Activated B cell treated with CpG ODN at 0.5 μM for 24 hours (primary cell): ENCODE data around the gene GNPDA2. TPM values are rescaled to one million over a fixed set of nuclear protein-coding genes. Genes with fewer than 3 reads are reported as not detected.

Source experiments
- ATAC-seq: fragments of 200-7000 bp; cut with Tn5 transposase; one replicate; pipeline ENCODE4 v1.10.0; 2021; ENCODE audit warnings: low read depth, mild to moderate bottlenecking, moderate library complexity
- CTCF ChIA-PET: fragments of 350-600 bp; sonication (Branson Sonifier 250); formaldehyde crosslinking; loops from one replicate; lab custom pipeline; 2021; ENCODE audit warnings: antibody characterized with exemption; lab: Charles Lee
- POLR2A ChIA-PET: fragments of 350-600 bp; sonication (Branson Sonifier 250); formaldehyde crosslinking; loops from one replicate; lab custom pipeline; 2021; ENCODE audit warnings: antibody characterized with exemption; lab: Charles Lee
- DNase-seq: peaks from one replicate; pipeline ENCODE4 v3.0.0; 2022
- H3K27ac Mint-ChIP-seq: one replicate; pipeline ENCODE4 v1.8.0; 2020; ENCODE audit warnings: mixed read lengths
- H3K27me3 Mint-ChIP-seq: one replicate; pipeline ENCODE4 v1.8.0; 2021; ENCODE audit warnings: mixed read lengths
- H3K36me3 Mint-ChIP-seq: one replicate; pipeline ENCODE4 v1.8.0; 2021; ENCODE audit warnings: low read depth, mixed read lengths
- H3K4me1 Mint-ChIP-seq: one replicate; pipeline ENCODE4 v1.8.0; 2021; ENCODE audit warnings: mixed read lengths
- H3K4me3 Mint-ChIP-seq: one replicate; pipeline ENCODE4 v1.8.0; 2020; ENCODE audit warnings: mild to moderate bottlenecking, mixed read lengths
- H3K9me3 Mint-ChIP-seq: one replicate; pipeline ENCODE4 v1.8.0; 2020; ENCODE audit warnings: mixed read lengths
- intact Hi-C: fragments of 100-400 bp; cut with micrococcal nuclease; formaldehyde crosslinking; loops from one replicate; pipeline ENCODE4 v1.15.1; 2024
- total RNA-seq: library from RNA; stranded (reverse); gene quantifications from 2 replicates; pipeline ENCODE4 v1.2.3, GENCODE V29; 2022
- TF ChIP-seq, protein P1 (sequence below): fragments of 200-600 bp; IDR thresholded peaks from one replicate; pipeline ENCODE4 v1.8.0; 2022; ENCODE audit warnings: antibody characterized with exemption, mild to moderate bottlenecking

The GNPDA2 gene
- total RNA-seq, 1 donor from 2014 or later: 17.6 TPM

DNA sequence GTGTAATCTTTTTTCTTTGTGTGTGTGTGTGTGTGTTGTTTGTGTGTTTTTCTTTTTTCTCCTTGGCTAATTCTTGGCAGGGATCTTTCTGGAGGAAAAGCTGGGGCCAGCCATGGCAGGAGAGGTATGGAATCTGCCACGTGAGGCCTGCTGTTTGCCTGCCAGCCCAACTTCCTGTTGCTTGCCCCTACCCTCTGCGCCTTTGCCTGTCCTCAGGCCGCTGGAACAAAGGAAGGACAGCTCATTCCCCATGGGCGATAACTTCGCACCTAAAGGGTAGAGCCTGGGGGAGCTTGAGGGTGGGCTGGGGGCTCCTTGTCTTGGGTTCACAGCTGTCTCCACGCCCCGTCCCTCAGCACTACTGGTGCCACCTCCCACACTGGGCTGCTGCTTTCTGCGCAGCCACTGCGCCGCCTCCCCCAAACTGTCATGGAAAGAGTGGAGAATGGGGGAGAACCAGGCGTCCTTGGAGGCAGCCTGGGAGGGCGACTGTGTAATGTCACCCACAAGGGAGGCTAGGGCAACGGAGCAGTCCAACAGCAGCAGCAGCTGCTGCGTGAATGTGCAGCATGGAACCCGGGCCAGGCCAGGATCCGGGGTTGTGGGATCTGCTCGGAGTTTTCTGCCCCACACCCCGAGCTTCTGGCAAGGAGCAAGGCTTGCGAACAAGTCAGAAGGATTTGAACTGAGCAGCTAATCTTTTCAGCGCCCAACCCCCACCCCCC is 62.7 kb downstream of the GNPDA2 start:
- Mint-ChIP-seq H3K4me3 (no peak overlapping the region), H3K36me3 (no peaks in the 10 kb centered on the region), H3K27ac (no peak overlapping the region), H3K9me3 (no peaks in the 10 kb centered on the region), H3K4me1 (no peaks in the 10 kb centered on the region), H3K27me3 (peaks cover 2% of the 10 kb centered on the region)
- TF ChIP-seq, protein P1, sequence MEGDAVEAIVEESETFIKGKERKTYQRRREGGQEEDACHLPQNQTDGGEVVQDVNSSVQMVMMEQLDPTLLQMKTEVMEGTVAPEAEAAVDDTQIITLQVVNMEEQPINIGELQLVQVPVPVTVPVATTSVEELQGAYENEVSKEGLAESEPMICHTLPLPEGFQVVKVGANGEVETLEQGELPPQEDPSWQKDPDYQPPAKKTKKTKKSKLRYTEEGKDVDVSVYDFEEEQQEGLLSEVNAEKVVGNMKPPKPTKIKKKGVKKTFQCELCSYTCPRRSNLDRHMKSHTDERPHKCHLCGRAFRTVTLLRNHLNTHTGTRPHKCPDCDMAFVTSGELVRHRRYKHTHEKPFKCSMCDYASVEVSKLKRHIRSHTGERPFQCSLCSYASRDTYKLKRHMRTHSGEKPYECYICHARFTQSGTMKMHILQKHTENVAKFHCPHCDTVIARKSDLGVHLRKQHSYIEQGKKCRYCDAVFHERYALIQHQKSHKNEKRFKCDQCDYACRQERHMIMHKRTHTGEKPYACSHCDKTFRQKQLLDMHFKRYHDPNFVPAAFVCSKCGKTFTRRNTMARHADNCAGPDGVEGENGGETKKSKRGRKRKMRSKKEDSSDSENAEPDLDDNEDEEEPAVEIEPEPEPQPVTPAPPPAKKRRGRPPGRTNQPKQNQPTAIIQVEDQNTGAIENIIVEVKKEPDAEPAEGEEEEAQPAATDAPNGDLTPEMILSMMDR: no peak
- ChIA-PET POLR2A (no interaction called here), CTCF (no interaction called here)
- ATAC-seq (no peak), DNase-seq (no peak)
- intact Hi-C loops: no loop called here

DNA sequence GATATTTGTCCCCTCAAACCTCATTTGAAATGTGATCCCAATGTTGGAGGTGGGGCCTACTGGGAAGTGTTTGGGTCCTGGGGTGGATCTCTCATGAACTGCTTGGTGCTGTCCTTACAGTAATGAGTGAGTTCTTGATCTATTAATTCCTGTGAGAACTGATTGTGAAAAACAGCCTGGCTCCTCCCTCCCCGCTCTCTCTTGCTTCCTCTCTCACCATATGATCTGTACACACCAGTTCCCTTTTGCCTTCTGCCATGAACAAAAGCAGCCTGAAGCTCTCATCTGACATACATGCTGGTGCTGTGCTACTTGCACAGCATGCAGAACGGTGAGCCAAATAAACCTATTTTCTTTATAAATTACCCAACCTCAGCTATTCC is 63.7 kb downstream of the GNPDA2 start:
- intact Hi-C loops: no loop called here
- ChIA-PET CTCF (no interaction called here), POLR2A (no interaction called here)
- ATAC-seq: no peak
- Mint-ChIP-seq H3K27me3 (peaks cover 9% of the 10 kb centered on the region), H3K9me3 (no peaks in the 10 kb centered on the region), H3K27ac (no peak overlapping the region), H3K36me3 (no peaks in the 10 kb centered on the region), H3K4me3 (no peak overlapping the region), H3K4me1 (no peaks in the 10 kb centered on the region)
- no peak for DNase-seq
- TF ChIP-seq, protein P1: no peak

DNA sequence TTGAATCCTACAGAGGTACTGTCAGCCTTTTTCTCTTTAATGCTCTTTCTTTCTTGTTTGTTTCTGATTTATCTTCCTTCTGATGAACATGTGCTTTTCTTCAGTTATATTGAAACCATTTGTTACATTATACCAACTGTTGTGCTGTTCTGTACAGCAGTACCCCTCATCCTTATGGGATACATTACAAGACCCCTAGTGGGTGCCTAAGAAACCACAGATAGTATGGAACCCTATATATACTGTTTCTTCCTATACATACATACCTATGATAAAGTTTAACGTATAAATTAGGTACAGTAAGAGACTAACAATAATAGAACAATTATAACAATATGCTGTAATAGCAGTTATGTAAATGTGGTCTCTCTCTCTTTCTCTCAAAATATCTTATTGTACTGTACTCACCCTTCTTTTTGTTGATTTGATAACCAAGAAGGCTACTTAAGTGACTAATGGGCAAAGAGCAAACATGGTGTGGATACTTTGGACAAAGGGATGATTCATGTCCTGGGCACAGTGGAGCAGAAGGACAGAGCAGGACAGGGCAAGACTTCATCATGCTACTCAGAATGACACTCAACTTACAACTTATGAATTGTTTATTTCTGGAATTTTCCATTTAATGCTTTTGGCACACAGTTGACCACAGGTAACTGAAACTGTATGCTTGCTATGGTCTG is 64.3 kb downstream of the GNPDA2 start:
- TF ChIP-seq, protein P1: no peak
- Mint-ChIP-seq H3K4me3 (no peak overlapping the region), H3K4me1 (no peaks in the 10 kb centered on the region), H3K36me3 (no peaks in the 10 kb centered on the region), H3K27me3 (peaks cover 14% of the 10 kb centered on the region), H3K27ac (no peak overlapping the region), H3K9me3 (no peaks in the 10 kb centered on the region)
- DNase-seq (no peak), ATAC-seq (no peak)
- ChIA-PET POLR2A (no interaction called here), CTCF (no interaction called here)
- intact Hi-C loops: no loop called here

DNA sequence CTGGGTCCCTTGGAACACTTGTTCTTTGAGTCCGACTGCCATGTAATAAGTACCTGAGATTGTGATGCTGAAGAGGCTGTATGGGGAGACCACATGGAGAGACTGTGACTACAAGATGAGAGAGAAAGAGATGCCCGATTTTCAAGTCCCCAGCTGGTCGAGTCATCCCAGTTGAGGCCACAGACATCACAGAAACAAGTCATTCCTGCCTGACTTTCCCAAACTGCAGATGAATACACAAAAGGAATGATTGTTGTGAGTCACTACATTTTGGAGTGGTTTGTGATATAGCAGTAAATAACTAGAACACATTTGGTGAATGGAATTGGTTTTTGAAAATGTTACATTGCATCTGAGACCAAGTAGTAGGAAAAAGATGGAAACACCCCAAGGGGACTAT is 66.0 kb downstream of the GNPDA2 start:
- TF ChIP-seq, protein P1: no peak
- H3K4me3 Mint-ChIP-seq: no peak overlapping the region
- no peak overlapping the region for H3K27ac Mint-ChIP-seq
- H3K9me3 Mint-ChIP-seq: no peaks in the 10 kb centered on the region
- no peaks in the 10 kb centered on the region for H3K4me1 Mint-ChIP-seq
- H3K36me3 Mint-ChIP-seq: no peaks in the 10 kb centered on the region
- ATAC-seq (no peak), DNase-seq (no peak)
- peaks cover 17% of the 10 kb centered on the region for H3K27me3 Mint-ChIP-seq
- ChIA-PET CTCF (no interaction called here), POLR2A (no interaction called here)
- intact Hi-C loops: no loop called here

DNA sequence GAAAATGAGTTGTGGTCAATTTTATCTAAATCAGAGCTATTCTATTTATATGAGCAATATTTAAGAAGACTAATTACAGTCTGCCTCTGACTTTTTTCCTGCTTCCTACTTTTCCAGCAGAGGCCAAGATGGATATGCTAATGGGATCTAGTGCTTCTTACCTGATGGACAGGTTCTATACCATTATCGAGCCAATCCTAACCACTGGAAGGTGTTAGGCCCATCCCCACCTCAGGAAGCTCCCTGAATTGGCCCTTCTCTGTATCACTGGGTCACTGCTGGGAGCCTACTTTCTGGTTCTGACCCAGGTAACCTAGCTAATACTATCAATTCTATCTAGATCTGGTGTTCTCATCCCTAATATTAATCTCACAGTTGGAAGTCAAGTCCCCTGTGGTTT is 74.4 kb downstream of the GNPDA2 start:
- Mint-ChIP-seq H3K4me1 (no peaks in the 10 kb centered on the region), H3K27me3 (peaks cover 3% of the 10 kb centered on the region)
- no peak for ATAC-seq

More for the DNA sequence above, 74.4 kb downstream of the GNPDA2 start:
- Mint-ChIP-seq H3K9me3 (no peaks in the 10 kb centered on the region), H3K4me3 (no peak overlapping the region), H3K27ac (no peak overlapping the region), H3K36me3 (no peaks in the 10 kb centered on the region)
- ChIA-PET POLR2A (no interaction called here), CTCF (no interaction called here)
- no peak for DNase-seq
- intact Hi-C loops: no loop called here
- TF ChIP-seq, protein P1: no peak

Other genes starting within 250 kb of the GNPDA2 start
- not detected in 2 replicates for gene YIPF7, start 74.9 kb downstream of the GNPDA2 start, total RNA-seq
- 21.5 and 26.0 TPM in 2 replicates for gene GUF1, start 48.1 kb downstream of the GNPDA2 start, total RNA-seq